ENCODE results near the gene CRACDL.

DNA sequence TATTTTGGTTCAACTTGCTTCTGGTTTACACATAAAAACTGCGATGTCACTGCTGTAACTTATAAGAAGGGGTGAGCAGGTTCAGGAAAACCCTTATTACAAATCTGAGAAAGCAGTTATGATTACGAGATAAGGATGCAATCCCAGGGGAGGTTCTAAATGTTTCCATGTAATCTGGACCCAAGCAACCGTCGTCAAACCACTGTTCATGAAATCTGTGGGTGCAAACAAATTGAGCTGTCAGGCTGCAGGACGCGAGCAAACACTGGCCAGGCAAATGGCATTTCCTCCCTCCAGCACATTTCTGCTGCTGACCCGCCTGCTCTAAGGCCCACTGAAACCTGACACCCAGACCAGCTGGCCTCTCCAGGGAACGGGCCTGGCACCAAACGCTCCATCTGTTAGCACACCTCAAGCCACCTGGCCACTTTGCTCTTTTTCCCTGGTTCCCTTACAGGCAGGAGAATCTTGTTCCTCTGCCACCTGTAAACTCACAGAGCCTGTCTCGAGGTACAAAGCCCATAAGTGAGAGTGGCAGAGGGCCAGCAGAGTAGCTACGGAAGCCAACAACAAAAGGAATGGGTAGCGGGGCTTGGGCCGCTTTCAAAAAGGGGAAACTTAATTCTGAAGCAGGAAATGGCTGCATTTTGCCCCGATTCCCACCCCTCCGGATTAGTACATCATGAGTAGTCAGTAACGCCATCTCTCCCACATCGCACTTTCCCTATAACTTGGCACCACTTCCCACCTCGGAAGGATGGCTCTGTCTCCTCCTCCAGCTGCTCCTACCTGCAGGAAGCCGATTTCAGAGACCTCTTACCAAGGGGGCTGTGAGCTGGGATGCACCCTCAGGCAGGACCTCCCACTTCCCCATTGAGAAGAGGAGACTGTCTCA lies 26.5 kb downstream of the CRACDL start:
- no peak for TF ChIP-seq EZH2 (IDR thresholded peaks at IDR 0.05; ENCODE audit: low read length)
- TF ChIP-seq, protein P1, sequence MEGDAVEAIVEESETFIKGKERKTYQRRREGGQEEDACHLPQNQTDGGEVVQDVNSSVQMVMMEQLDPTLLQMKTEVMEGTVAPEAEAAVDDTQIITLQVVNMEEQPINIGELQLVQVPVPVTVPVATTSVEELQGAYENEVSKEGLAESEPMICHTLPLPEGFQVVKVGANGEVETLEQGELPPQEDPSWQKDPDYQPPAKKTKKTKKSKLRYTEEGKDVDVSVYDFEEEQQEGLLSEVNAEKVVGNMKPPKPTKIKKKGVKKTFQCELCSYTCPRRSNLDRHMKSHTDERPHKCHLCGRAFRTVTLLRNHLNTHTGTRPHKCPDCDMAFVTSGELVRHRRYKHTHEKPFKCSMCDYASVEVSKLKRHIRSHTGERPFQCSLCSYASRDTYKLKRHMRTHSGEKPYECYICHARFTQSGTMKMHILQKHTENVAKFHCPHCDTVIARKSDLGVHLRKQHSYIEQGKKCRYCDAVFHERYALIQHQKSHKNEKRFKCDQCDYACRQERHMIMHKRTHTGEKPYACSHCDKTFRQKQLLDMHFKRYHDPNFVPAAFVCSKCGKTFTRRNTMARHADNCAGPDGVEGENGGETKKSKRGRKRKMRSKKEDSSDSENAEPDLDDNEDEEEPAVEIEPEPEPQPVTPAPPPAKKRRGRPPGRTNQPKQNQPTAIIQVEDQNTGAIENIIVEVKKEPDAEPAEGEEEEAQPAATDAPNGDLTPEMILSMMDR (optimal IDR thresholded peaks at IDR 0.05 in 1 of 3, IDR thresholded peaks at IDR 0.05 in 1 of 3, conservative IDR thresholded peaks at IDR 0.05 in 1 of 3; ENCODE audit: extremely low read depth in 1 of 3, insufficient read depth in 2 of 3, low read length in 3 of 3) = no peak

Measured in keratinocyte (primary cell).